HG03159 (cell line): ENCODE measurements around the gene WNT7A.

Source experiments
- ATAC-seq: cut with Tn5 transposase; IDR thresholded peaks from one replicate; pipeline ENCODE4 v1.9.1; 2021; ENCODE audit warnings: mild to moderate bottlenecking, moderate library complexity; ENCODE audit not compliant: unreplicated experiment

Gene WNT7A

GRCh38 chr3:13798401-13798800 lies 81.5 kb downstream of the WNT7A start:
- ATAC-seq = no peak

- ATAC-seq = no peak
Measured at GRCh38 chr3:13796701-13797460, 83.0 kb downstream of the WNT7A start.

GRCh38 chr3:13795816-13796215 lies 84.1 kb downstream of the WNT7A start:
- ATAC-seq = no peak

- ATAC-seq = no peak
Measured at GRCh38 chr3:13794322-13794721, 85.5 kb downstream of the WNT7A start.

GRCh38 chr3:13793451-13793850 lies 86.4 kb downstream of the WNT7A start:
- no peak for ATAC-seq

- no peak for ATAC-seq
Measured at GRCh38 chr3:13792512-13793371, 87.1 kb downstream of the WNT7A start.

GRCh38 chr3:13792051-13792490 lies 87.8 kb downstream of the WNT7A start:
- ATAC-seq = no peak

- ATAC-seq = no peak
Measured at GRCh38 chr3:13791198-13792050, 88.4 kb downstream of the WNT7A start.

GRCh38 chr3:13790376-13791197 lies 89.3 kb downstream of the WNT7A start:
- no peak for ATAC-seq

- no peak for ATAC-seq
Measured at GRCh38 chr3:13788522-13789424, 91.1 kb downstream of the WNT7A start.

GRCh38 chr3:13787533-13788132 lies 92.2 kb downstream of the WNT7A start:
- no peak for ATAC-seq

GRCh38 chr3:13786811-13787210 lies 93.1 kb downstream of the WNT7A start:
- ATAC-seq = no peak

GRCh38 chr3:13785853-13786436 lies 93.9 kb downstream of the WNT7A start:
- no peak for ATAC-seq

- ATAC-seq = no peak
Measured at GRCh38 chr3:13785351-13785750, 94.5 kb downstream of the WNT7A start.

- ATAC-seq = no peak
Measured at GRCh38 chr3:13783476-13783875, 96.4 kb downstream of the WNT7A start.

- no peak for ATAC-seq
Measured at GRCh38 chr3:13782501-13782900, 97.4 kb downstream of the WNT7A start.

GRCh38 chr3:13781417-13781816 lies 98.5 kb downstream of the WNT7A start:
- no peak for ATAC-seq

- ATAC-seq = no peak
Measured at GRCh38 chr3:13780432-13781176, 99.3 kb downstream of the WNT7A start.
